GM13976 (cell line): ENCODE data around the gene ZNF41.

Experiments used
- DNase-seq: peaks from one replicate; pipeline ENCODE4 v3.0.0; 2012; ENCODE audit warnings: low spot score
- in situ Hi-C: fragments of 300-500 bp; cut with MboI; formaldehyde crosslinking; loops from one replicate; pipeline ENCODE4 v1.12.0; 2022; ENCODE audit warnings: low sequenced_read_pairs, mixed read lengths, inconsistent platforms; ENCODE audit not compliant: unreplicated experiment
- TF ChIP-seq, protein P1 (sequence below): IDR thresholded peaks from 2 replicates; pipeline ENCODE4 v1.5.1; 2012; ENCODE audit warnings: borderline replicate concordance, mild to moderate bottlenecking; ENCODE audit not compliant: insufficient read depth; ENCODE audit errors: extremely low read depth, missing control alignments, control extremely low read depth

Gene ZNF41

DNA sequence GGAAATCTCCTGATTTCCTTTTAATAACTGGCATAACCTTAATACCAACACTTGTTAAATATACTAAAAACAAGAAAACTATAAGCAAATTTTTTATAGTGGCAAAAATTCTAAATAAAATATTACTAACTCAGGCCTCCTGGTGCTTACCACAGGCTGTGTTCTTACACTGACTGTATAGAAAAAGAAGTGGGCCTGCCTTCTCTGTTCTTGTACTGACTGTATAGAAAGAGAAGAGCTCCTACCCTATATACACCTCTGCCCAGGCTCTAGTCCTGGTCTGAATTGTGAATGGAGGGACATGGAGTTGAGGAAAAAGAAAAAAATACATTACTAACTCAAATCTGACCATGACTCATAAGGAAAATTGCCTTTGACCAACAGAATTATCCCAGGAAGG is 7.5 kb downstream of the ZNF41 start:
- in situ Hi-C loops = no loop called here
- TF ChIP-seq, protein P1, sequence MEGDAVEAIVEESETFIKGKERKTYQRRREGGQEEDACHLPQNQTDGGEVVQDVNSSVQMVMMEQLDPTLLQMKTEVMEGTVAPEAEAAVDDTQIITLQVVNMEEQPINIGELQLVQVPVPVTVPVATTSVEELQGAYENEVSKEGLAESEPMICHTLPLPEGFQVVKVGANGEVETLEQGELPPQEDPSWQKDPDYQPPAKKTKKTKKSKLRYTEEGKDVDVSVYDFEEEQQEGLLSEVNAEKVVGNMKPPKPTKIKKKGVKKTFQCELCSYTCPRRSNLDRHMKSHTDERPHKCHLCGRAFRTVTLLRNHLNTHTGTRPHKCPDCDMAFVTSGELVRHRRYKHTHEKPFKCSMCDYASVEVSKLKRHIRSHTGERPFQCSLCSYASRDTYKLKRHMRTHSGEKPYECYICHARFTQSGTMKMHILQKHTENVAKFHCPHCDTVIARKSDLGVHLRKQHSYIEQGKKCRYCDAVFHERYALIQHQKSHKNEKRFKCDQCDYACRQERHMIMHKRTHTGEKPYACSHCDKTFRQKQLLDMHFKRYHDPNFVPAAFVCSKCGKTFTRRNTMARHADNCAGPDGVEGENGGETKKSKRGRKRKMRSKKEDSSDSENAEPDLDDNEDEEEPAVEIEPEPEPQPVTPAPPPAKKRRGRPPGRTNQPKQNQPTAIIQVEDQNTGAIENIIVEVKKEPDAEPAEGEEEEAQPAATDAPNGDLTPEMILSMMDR = no peak
- no peak for DNase-seq

DNA sequence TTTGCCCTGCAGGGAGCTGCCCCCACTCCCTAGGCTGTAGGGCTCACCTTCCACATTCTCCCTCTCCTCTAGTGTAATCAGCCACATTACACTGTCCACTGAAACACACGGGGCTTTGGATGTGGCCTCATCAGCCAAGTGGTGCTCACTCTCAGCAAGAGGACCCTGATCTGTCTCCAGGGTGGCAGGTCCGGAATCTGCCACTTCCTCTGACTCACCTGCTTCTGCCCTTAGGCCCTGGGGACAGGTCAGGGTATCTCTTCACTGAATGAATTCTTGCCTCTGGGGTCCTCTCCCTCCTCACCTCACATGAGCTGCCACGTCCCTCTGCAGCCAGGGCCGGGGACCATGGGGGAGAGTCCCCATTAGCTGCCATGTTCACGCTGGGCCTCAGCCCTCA is 15.9 kb downstream of the ZNF41 start:
- in situ Hi-C loops = no loop called here
- DNase-seq = no peak
- TF ChIP-seq, protein P1 = no peak

DNA sequence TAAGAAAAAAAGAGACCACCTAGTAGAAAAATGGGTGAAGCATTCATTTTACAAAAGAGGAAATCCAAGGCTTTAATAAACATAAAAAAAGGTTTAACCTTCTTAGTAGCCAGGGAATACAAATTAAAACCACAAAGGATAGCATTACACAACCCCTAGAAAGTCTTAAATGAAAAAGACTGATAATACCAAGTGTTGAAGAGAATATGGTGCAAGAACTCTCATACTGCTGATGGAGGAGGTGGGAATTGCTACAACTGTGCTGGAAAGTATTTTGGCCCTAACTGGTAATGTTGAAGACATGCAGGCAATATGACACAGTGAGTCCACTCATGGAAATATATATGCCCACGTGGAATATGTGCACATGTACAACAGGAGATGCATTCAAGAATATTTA is 22.5 kb downstream of the ZNF41 start:
- in situ Hi-C loops = no loop called here
- TF ChIP-seq, protein P1 = no peak
- no peak for DNase-seq

DNA sequence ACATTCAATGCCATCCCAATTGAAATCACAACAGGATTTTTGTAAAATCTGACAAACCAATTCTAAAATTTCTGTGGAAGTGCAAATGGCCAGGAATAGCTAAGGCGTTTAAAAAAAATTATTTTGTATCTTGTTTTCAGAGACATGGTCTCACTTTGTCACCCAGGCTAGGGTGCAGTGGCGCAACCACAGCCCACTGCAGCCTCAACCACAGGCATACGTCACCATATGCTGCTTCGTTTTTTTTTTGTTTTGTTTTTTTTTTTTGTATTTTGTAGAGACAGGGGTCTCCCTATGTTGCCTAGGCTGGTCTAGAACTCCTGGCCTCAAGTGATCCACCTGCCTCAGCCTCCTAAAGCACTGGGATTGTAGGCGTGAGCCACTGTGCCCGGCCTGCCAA is 24.5 kb downstream of the ZNF41 start:
- in situ Hi-C loops = no loop called here
- TF ChIP-seq, protein P1 = no peak
- no peak for DNase-seq

DNA sequence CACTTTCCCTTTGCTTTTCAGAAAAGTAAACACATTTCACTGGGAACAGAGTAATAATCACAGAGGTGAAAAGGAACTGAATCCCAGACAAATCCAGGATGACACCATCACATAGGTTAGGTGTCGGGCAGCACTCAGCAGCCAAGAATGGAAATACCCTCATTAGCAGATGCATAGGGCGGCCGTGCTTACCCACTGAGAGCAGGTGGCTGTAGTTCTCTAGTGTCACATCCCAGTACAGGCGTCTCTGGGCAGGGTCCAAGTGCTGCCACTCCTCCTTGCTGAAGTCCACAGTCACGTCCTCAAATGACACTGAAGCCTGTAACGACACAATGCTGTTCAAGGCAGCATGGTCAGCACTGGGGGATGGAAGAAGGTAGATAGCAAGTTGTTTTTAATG is 26.9 kb downstream of the ZNF41 start:
- no peak for DNase-seq
- in situ Hi-C loops = no loop called here
- TF ChIP-seq, protein P1 = no peak

DNA sequence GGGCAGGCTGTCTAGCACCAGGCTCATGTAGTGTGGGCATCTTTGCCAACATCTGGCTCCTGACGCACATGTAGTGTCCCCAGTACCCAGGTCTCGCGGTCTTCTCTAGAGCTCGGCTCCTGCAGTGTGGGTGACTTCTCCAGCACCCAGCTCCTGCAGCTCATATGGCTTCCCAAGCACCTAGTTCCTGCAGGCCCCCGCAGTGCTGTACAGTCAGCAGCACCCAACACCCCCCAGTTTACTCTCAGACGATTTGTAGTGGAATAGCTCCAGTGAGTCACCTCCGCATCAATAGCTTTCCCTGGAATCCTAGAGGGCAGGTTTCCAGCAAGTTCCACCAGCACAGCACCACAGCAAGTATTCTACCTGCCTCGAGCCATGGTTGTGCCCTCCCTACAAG is 30.9 kb downstream of the ZNF41 start:
- TF ChIP-seq, protein P1 = no peak
- DNase-seq = no peak
- in situ Hi-C loops = no loop called here
